Measurements from ENCODE around the gene SSU72.
"Not testable (repeated sequence)": the region's sequence is repeated elsewhere in the genome, so short reads cannot be mapped to it uniquely, and the experiment has no call there.

The SSU72 gene

GRCh38 chr1:1595341-1595740 lies 20.7 kb upstream of the SSU72 start:
- DNase-seq (ENCODE audit: low spot score): not testable (repeated sequence)

- DNase-seq (ENCODE audit: low spot score): no peak
Observed at GRCh38 chr1:1594602-1595260, 20.1 kb upstream of the SSU72 start.

- no peak for DNase-seq (ENCODE audit: low spot score)
Observed at GRCh38 chr1:1593834-1594601, 19.4 kb upstream of the SSU72 start.

DNA sequence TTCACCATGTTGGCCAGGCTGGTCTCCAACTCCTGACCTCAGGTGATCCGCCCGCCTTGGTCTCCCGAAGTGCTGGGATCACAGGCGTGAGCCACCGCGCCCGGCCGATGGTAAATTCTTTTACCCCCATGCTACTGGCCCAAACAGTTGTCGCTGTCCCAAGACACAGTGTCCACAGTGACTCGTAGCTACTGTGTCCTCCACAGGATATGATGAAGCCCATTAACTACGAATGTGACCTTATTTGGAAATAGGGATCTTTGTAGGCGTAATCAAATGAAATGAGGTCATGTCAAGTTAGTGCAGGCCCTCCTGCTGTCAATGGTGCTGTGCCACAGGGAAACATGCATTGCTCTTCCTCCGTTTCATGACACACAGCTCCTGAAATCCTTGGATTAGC lies 16.8 kb upstream of the SSU72 start:
- DNase-seq (ENCODE audit: low spot score): no peak

DNA sequence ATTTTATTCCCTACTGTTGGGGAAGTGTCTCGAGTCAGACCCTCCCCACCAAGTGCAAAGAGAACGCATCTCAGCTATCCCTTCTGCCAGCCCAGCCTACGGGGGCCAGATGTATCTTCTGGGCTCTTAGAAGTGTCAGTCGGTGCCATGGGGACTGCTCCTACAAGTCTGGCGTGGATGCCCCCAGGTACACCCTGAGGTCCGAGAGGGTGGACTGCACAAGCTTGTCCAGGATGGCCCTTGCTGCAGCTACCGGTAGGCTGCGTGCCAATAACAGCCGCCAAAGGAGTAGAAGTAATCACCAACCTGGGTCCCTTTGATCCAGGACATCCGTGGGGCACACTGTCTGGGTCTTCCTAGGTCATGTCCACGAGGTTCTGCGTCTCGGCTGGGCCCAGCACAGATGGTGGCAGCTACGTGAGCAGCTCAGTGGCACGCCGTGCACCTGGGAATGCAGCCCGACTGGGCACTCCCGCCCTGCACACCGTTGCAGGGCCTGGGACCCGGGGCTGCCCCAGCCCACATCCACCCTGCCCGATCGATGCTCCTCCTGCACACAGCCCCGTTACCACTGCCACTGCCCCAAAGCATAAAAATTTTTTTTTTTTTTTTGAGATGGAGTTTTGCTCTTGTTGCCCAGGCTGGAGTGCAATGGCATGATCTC lies 8.8 kb upstream of the SSU72 start:
- no peak for DNase-seq (ENCODE audit: low spot score)

DNA sequence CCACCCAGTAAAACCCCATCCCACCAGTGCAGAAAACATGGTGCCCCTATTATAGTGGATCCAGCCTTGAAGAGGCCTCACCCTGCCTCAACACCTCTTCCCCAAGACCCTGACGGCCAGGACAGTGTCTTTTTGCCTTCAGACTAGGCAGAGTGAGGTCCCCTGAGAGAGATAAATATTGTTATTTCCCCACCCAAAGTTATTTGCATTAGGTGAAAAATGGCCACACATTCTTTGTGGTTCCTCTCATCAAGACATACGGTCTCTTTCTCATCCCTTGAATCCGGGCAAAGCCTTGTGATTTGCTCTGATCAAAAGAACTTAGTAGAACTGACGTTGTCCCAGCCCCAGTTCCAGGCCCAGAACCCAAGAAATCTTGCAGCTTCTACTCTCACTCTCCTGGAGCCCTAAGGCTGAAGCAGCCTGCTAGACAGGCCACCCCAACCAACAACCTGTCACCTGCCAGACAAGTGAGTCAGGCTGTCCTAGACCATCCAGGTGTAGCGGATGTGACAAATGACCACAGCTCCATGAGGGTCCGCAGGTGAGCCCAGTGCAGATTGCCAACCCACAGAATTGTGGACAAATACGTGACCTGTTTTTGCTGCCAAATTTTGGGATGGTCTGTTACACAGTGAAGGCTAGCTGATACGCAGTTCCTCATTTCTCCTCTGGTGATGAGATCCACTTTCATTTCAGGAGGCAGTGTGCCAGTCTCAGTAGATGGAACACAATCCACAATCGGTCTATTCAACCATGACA lies 8.1 kb upstream of the SSU72 start:
- no peak for DNase-seq (ENCODE audit: low spot score)

- DNase-seq (ENCODE audit: low spot score): no peak
Observed at GRCh38 chr1:1578371-1578940, 3.8 kb upstream of the SSU72 start.

GRCh38 chr1:1577367-1578011 lies 2.8 kb upstream of the SSU72 start:
- DNase-seq (ENCODE audit: low spot score): no peak

GRCh38 chr1:1573843-1574720 lies 581 bp downstream of the SSU72 start:
- peak; percentile 46 for DNase-seq (ENCODE audit: low spot score)

GRCh38 chr1:1569341-1569740 lies 5.3 kb downstream of the SSU72 start:
- DNase-seq (ENCODE audit: low spot score): no peak

DNA sequence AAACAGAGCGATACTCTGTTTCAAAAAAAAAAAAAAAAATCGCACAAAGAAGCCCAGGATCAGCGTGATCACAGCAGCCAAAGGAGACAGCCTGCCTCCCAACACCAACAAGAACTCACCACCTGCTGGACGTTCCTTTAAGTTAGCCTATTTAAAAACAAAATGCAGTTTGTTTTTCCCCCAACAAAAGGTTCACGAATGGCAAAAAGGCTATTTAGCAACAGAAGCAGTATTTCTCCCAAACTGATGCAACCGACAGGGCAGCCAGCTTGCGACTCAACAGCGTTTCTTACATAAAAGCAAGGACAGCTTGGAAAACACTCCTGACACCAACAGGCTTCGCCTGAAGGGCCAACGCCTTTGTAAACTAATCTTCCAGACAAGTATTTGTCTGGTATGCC lies 6.8 kb downstream of the SSU72 start:
- DNase-seq (ENCODE audit: low spot score): peak; percentile 44

- DNase-seq (ENCODE audit: low spot score): peak; percentile 43
Observed at GRCh38 chr1:1567152-1567875, 7.3 kb downstream of the SSU72 start.

DNA sequence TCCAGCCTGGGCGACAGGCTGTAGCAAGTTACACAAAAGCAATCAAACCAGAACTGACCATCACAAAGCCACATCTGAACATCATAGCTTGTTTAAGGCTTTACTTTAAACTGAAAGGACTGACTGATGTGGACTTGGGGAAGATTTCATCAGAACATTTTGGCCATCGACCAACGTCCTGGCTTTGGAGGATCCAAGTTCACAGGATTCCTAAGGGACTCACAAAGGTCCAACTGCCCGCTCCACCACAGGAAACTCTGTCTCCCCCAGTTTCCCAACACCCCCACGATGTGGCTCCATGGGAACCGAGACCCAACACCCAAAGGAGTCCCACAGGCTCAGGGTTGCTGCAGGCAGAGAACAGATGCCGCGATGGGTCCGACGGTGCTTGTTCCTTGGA lies 9.3 kb downstream of the SSU72 start:
- no peak for DNase-seq (ENCODE audit: low spot score)

DNA sequence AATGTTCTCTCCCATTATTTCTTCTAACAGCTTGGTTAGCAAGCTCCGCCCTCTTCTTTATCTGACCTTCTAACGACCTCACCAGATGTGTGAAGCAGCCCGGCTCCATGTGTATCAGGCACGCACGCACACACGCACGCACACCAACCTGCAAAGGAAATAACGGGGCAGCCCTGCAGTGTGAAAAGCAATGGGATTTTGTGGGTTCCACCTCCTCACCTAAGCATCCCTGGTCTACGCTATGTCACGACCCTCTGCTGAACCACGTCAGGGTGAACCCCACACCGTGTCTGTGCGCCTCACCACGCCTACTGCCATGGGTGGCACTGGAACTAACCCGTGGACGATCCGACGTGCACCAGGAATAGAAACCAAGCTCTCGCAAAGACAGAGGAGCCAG lies 10.4 kb downstream of the SSU72 start:
- DNase-seq (ENCODE audit: low spot score): no peak

- no peak for DNase-seq (ENCODE audit: low spot score)
Observed at GRCh38 chr1:1563688-1564087, 11.0 kb downstream of the SSU72 start.

GRCh38 chr1:1562556-1563195 lies 12.0 kb downstream of the SSU72 start:
- DNase-seq (ENCODE audit: low spot score): no peak

GRCh38 chr1:1561801-1562470 lies 12.7 kb downstream of the SSU72 start:
- no peak for DNase-seq (ENCODE audit: low spot score)

DNA sequence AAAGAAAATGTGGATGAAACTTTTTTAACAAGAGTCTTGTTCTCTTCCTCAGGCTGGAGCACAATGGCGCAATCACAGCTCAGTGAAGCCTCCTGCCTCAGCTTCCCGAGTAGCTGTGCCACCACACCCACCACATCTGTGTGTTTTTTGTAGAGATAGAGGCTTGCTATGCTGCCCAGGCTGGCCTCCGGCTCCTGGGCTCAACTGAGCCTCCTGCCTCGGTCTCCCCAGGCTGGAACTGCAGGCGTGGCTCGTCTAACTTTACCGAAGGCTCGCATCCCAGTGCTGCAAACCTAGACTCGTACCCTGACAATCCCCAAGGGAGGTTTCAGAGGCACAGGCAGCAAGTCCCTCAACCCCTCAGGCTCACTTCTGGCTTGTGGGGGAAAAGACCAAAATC lies 14.5 kb downstream of the SSU72 start:
- DNase-seq (ENCODE audit: low spot score): no peak

GRCh38 chr1:1559066-1559465 lies 15.6 kb downstream of the SSU72 start:
- DNase-seq (ENCODE audit: low spot score): no peak

All from COLO829 (cell line).